HG02840 (cell line): ENCODE data around the gene ASTL.

Experiments used
- ATAC-seq: cut with Tn5 transposase; IDR thresholded peaks from one replicate; pipeline ENCODE4 v1.9.1; 2021; ENCODE audit warnings: mild to moderate bottlenecking, moderate library complexity, moderate number of reproducible peaks; ENCODE audit not compliant: unreplicated experiment, low FRiP score

ASTL gene

GRCh38 chr2:96103761-96104486 is 34.4 kb downstream of the ASTL start:
- ATAC-seq: no peak

GRCh38 chr2:96103187-96103601 is 35.1 kb downstream of the ASTL start:
- ATAC-seq: no peak

- ATAC-seq: no peak
Observed at GRCh38 chr2:96102596-96103186, 35.6 kb downstream of the ASTL start.

GRCh38 chr2:96100893-96101304 is 37.4 kb downstream of the ASTL start:
- no peak for ATAC-seq

- ATAC-seq: no peak
Observed at GRCh38 chr2:96099861-96100798, 38.2 kb downstream of the ASTL start.

GRCh38 chr2:96098900-96099590 is 39.3 kb downstream of the ASTL start:
- no peak for ATAC-seq

GRCh38 chr2:96097951-96098823 is 40.1 kb downstream of the ASTL start:
- no peak for ATAC-seq

GRCh38 chr2:96097441-96097840 is 40.9 kb downstream of the ASTL start:
- ATAC-seq: no peak

- no peak for ATAC-seq
Observed at GRCh38 chr2:96095116-96095636, 43.1 kb downstream of the ASTL start.

GRCh38 chr2:96093528-96093927 is 44.8 kb downstream of the ASTL start:
- ATAC-seq: no peak

- no peak for ATAC-seq
Observed at GRCh38 chr2:96092951-96093350, 45.4 kb downstream of the ASTL start.

- no peak for ATAC-seq
Observed at GRCh38 chr2:96092573-96092877, 45.8 kb downstream of the ASTL start.

GRCh38 chr2:96091711-96092572 is 46.4 kb downstream of the ASTL start:
- ATAC-seq: no peak

- ATAC-seq: no peak
Observed at GRCh38 chr2:96091141-96091710, 47.1 kb downstream of the ASTL start.

GRCh38 chr2:96090196-96090926 is 47.9 kb downstream of the ASTL start:
- no peak for ATAC-seq

GRCh38 chr2:96089356-96090195 is 48.7 kb downstream of the ASTL start:
- no peak for ATAC-seq
